IPS-18c (cell line): ENCODE measurements around the gene KLHL22.
A peak's percentile ranks its signal among the peaks of the same experiment; 100 is the strongest.
"Not testable (repeated sequence)": the region's sequence is repeated elsewhere in the genome, so short reads cannot be mapped to it uniquely, and the experiment has no call there.

Source experiments
- H3K4me3 ChIP-seq: 2 replicates; pipeline ENCODE4 v1.7.0; 2013; ENCODE audit warnings: low read depth, mild to moderate bottlenecking, low read length, moderate library complexity; ENCODE audit not compliant: insufficient read depth
- H3K9me3 ChIP-seq: one replicate; pipeline ENCODE4 v1.6.1; 2013; ENCODE audit warnings: mild to moderate bottlenecking, low read length, moderate library complexity; ENCODE audit not compliant: control insufficient read depth, insufficient read depth

Gene KLHL22

DNA sequence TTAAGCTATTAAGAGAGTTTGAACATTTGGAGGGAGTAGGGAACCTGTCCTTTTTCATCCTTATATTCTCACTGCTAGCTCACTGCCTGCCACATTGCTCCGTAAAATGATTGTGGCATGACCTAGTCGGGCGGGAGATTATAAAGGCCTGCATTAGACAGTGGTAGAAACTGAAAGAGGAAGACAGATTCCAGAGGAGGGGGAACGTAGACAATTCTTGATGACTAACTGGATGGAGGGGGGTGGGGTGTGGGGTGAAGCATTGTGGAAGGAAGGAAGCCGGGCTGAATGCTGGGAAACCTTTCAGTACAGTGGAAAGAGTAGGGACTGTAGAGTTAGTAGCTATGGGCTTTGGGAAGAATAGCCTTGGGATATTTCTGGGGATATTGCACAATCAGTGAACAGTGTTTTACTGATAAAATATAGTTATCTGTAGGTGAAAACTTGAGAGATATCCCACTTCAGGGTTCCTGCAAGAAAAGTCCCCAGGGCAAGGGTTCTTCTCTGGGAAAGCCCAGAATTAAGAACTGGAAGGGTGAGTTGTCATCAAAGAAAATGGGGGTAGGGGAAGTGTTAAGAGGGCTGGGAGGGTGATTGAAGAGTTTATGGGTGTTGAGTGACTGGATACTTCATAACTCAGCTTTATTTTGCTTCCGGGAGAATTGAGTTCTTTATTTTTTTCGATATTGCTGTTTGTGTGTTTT lies 13.9 kb upstream of the KLHL22 start:
- Histone ChIP-seq H3K4me3 (0 out of 2 replicates have a peak overlapping the region, but pooled peaks have one; percentile 25), H3K9me3 (no peaks in the 10 kb centered on the region)

DNA sequence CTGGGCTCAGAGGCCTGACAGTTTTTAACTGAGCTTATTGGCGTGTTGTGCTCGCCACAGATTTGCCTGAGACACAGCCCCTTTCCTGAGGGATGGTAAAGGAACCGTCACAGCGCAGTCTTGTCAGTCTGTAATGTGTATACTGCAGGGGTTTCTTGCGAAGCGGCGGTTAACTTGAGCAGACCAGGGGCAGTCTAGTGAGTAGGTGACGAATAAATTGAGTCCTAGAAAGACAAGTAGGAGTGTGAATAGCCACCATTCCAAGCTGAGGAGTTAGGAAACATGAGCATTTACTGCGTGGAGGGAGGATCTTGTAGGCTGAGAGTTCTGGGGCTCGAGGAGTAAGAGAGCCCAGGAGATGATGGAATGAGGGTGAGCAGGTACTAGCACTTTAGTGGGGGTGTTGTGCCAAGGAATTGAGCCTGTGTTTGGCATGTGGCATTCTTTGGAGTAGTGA lies 13.2 kb upstream of the KLHL22 start:
- no peaks in the 10 kb centered on the region for H3K9me3 ChIP-seq
- H3K4me3 ChIP-seq = peak overlapping the region; percentile 25

DNA sequence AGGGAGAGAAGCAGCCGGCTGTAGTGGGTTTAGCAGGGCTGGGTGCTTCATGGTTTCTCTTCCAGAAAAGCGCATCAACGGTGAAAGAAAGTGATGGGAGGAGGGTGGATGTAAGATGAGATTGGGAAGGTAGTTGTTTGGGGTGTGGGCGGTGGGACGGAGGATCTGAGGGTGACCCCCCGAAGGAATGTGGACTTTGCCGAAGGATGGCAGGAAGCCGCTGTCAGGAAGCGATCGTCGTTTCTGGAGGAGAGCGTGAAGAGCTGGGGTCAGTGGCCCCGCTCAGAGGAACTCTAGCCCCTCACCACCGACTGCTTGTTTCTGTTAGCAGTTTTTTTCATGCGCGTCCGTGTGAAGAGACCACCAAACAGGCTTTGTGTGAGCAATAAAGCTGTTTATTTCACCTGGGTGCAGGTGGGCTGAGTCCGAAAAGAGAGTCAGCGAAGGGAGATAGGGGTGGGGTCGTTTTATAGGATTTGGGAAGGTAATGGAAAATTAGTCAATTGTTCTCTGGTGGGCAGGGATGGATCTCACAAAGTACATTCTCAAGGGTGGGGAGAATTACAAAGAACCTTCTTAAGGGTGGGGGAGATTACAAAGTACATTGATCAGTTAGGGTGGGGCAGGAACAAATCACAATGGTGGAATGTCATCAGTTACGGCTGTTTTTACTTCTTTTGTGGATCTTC lies 12.6 kb upstream of the KLHL22 start:
- H3K9me3 ChIP-seq = not testable (repeated sequence)
- peak overlapping the region; percentile 97 for H3K4me3 ChIP-seq

DNA sequence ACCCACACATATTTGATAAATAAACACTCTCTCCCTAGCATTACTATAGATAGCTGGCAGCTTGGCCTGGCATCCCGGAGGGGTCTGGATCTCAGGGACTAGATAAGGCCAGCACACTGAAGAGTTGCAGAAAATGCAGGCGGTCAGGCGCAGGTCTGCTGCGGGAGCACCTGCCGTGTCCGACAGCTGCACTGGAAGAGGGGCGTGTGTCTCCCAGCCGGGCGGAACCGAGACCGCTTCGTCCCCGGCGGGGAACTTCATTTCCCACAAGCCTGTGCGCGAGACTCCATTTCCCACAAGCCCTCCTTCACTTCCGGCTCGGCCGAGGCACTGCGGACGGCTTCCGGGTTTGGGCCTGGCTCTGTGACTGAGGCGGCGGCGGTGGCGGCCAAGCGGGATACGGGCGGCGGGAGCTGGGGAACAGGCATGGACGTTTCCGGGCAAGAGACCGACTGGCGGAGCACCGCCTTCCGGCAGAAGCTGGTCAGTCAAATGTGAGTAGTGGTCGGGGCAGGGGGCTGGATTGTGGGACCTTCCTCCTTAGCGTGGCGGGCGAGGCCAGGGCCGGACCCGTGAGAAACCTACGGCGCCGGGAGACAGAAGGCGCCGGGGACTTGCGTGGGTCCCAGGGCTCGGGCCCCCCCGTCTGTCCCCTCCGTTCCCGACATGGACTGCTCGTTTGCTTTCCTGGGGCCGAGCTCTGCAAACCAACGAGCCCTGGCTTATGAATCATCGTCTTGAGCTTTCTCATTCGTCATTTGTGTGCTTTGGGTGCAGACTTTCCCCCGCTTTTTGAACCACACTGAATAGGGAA lies 11.9 kb upstream of the KLHL22 start, which contains the start of gene MED15:
Gene MED15 (plus strand): TSS at position 358 of the 814 bp plus-strand sequence. CDS start 69 bp downstream, at position 427.
- Histone ChIP-seq H3K4me3 (peak within 1 kb of the TSS; percentile 97), H3K9me3 (no peaks in the 10 kb centered on the region)

DNA sequence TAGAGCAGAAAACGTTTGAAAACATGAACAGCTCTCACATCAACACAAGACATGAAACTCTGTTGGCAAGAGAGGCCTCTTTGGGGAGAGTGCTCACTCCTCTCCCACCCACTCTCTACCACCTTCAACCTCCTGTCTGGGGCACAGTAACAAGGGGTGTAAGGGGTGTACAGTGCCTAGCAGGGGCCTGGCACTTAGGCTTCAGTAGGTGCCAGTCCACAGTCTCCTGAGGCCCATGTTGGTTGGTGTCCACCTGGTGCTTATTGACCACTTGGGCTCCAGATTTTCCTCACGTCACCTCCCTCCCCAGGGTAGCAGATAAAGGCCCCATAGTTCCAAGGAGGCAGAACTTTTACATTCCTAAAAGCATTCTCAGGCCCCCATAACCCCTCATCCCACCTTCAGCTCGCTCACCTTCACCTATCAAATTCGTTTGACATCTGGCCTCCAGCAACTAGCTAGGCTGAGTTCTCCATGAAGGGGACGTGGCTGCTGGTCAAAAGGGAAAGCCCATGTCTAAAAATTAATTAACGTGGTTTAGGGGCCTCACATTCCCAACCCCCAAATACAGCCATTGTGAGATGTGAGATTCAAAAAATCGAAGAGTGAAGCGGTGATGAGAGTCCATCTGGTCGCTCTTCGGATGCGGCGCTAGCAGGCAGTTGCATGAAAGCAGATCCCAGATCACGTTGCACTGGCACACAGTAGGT lies 11.1 kb upstream of the KLHL22 start:
- no peaks in the 10 kb centered on the region for H3K9me3 ChIP-seq
- H3K4me3 ChIP-seq = peak overlapping the region; percentile 97

DNA sequence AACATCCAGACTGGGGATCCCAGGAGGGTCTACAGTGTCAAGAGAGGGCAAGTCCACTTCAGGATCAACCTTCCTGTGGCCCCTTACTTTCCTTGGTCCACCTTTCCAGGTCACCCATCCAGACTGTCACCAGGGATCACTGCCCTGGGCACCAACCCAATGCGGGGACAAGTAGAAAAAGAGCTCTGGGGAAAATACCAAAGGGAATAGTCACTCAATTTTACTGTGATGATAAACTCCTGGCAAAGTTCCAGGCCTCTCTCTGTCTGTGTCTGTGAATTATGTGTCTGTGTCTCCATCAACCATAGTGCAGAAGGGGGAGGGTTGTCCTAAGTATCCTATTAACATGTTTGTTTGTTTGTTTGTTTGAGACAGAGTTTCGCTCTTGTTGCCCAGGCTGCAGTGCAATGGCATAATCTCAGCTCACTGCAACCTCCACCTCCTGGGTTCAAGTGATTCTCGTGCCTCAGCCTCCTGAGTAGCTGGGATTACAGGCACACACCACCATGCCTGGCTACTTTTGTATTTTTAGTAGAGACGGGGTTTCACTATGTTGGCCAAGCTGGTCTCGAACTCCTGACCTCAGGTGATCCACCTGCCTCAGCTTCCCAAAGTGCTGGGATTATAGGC lies 8.8 kb upstream of the KLHL22 start:
- H3K9me3 ChIP-seq, H3K4me3 ChIP-seq: not testable (repeated sequence)

DNA sequence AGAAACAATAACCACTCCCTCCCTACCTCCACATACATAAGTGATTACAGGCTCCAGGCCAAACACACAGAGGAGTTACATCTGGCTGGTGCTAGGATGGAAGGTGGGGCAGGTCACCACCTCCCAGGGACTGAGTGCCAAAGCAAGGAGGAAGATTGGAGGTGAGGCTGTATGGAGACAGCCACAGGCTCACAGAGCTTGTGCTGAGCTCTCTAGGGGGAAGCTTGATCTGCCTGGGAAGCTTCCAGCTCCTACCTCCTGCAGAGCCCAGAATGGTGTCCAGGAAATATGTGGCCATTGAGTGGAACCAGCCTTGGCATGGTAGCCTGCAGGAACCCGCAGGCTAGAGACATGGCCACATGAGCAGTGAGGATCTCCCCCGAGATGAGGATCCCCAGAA lies 8.2 kb upstream of the KLHL22 start:
- H3K9me3 ChIP-seq = no peaks in the 10 kb centered on the region
- H3K4me3 ChIP-seq = no peak overlapping the region

DNA sequence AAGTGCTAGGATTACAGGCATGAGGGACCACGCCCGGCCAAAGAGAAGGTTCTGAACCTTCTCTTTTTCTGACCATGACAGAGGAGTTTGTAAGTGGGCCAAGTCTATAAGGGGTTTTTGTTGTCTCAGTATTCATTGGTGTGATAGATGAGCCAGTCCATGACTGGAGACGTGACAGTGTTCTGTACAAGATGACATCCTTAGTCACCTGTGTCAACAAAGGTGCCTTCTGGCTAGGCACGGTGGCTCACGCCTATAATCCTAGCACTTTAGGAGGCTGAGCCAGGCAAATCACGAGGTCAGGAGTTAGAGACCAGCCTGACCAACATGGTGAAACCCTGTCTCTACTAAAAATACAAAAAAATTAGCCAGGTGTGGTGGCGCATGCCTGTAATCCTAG lies 4.2 kb upstream of the KLHL22 start:
- Histone ChIP-seq H3K4me3 (no peak overlapping the region), H3K9me3 (no peaks in the 10 kb centered on the region)

DNA sequence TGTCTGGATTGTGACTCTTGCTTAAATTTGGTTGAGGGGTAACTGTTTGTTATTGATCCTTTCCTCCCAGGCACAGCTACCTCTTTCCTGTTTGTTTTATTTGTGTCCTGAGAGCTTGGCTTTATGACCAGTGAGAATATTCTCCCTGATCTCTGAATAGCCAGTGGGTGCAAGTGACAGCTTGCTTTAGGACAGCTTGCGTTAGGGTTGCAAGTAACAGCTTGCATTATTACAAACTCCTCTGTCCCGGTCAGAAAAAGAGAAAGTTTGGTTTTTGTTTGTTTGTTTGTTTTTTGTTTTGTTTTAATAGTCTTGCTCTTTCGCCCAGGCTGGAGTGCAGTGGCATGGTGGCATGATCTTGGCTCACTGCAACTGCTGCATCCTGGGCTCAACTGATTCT lies 3.3 kb upstream of the KLHL22 start:
- H3K9me3 ChIP-seq = no peaks in the 10 kb centered on the region

DNA sequence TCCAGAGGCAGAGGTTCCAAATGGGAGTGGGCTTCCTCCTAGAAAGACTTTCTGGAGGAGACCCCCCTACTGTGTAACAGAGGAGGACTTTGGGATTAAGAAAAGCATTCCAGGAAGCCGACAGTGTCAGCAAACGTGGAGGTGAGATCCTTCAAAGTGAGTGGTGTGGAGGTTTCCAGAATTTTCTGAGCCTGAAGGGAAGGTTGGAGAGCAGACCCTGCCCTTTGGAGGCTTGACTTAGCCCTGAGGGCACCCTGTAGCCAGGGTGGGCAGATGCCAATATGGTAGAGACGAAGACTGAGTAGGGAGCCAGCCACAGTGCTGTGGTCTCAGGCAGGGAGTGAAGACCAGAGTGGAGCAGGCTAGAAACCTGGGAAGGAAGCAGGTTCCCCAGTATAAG lies 1.8 kb upstream of the KLHL22 start:
- no peaks in the 10 kb centered on the region for H3K9me3 ChIP-seq
- no peak overlapping the region for H3K4me3 ChIP-seq

More for the DNA sequence above, 3.3 kb upstream of the KLHL22 start:
- no peak overlapping the region for H3K4me3 ChIP-seq

DNA sequence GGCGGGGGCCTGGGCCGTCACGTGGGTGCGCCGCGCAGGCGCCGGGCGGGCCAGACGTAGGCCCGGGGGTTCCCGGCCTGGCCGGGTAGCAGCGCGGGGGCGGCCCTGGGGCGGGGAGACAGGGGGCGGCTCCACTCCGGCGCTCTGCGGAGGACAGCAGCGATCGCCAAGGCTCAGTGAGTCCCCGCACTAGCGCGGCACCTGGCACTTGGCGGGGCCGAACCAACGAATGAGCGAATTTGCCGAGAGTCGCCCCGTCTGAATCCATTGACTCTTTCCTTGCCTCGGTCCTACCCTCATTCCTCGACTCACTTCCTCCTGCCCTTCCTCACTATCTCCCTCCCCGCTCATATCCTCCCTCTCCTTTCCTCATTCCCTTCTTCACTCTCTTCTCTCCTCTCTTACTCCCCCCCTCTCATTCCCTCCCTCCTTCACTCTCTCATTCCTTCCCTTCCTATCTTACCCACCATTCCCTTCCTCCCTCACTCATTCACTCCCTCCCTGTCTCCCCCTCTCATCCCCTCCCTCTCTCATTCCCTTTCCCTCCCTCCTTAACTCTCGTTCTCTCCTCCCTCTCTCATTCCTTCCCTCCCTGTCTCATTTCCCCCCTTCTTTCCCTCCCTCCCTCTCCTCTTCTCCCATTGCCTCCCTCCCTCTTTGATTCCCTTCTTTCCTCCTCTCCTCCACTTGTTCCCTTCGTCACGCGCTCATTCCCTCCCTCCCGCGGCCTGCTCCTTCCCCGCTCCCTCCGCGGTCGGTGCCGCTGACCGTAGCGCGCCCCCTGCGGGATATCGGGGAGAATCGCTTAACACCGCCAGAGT lies 476 bp upstream of the KLHL22 start:
- H3K9me3 ChIP-seq = no peaks in the 10 kb centered on the region
- H3K4me3 ChIP-seq = peak overlapping the region; percentile 87

DNA sequence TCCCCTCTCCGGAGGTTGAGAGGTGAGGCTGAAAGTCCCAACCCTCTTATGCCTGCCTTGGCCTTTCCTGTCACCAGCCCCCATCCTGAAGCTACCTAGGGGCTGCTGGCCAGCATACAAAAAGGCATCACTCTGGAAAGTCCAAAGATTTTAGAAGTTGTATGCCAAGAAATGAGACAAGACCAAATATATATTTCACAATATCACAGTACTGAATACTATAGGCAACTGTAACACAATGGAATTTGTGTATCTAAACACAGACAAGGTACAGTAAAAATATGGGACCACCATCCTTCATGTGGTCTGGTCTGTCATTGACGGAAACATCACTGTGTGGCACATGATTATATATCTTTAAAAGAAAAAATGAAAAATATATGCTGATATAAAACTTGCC lies 4.2 kb downstream of the KLHL22 start:
- H3K9me3 ChIP-seq = no peaks in the 10 kb centered on the region
- no peak overlapping the region for H3K4me3 ChIP-seq

DNA sequence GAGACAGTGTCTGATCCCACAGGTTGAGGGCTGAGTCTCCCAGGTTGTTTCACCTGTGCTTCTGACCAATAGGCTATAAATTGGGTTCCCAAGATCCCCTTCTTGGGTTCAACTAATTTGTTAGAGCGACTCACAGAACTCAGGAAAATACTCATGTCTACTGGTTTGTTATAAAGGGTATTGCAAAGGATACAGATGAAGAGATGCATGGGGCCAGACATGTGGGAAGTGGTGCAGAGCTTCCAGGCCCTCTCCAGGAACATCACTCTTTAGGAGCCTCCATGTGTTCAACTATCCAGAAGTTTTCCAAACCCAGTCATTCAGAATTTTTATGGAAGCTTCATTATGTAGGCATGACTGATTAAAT lies 4.7 kb downstream of the KLHL22 start:
- Histone ChIP-seq H3K4me3 (no peak overlapping the region), H3K9me3 (no peaks in the 10 kb centered on the region)

DNA sequence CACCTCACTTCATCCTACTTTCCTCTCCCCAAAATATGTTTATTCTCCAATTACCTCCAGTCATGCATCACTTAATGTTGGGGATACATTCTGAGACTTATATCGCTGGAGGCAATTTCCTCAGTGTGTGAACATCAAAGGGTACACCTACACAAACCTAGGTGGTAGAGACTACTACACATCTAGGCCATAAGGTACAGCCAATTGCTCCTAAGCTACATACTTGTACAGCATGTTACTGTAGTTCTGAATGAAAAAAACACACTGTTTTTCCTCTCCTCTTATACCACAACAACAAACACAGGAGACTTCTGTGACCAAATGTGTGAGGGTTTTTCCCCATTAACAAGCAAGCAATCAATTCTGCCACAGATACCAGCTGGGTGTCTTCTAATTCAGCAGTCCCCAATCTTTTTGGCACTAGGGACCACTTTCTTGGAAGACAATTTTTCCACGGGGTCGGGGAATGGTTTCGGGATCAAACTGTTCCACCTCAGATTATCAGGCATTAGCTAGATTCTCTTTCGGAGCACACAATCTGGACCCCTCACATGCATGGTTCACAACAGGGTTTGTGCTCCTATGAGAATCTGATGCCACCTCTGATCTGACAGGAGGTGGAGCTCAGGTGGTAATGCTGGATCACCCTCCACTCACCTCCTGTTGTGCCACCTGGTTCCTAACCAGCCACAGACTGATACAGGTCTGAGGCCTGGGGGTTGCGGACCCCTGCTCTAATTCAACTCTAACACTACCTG lies 5.2 kb downstream of the KLHL22 start:
- Histone ChIP-seq H3K4me3 (no peak overlapping the region), H3K9me3 (no peaks in the 10 kb centered on the region)

DNA sequence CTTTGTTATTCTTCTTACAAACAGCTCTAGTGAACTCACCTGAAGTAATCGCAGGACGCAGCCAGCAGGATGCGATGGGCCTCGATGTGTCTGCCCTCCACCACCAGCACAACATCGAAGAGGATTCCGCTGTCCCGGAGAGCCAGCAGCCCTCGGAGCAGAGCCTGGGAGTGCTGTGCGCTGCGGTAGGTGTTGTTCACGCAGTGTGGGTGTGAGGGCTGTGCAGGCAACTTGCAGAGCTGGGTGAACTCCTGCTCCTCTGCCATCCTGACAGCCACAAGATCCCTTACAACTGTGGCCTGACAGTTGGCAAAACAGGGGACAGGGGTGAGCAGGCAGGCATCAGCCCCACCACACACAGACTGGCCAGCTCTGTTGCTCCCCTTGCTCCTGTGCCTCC lies 6.6 kb downstream of the KLHL22 start:
- Histone ChIP-seq H3K4me3 (no peak overlapping the region), H3K9me3 (no peaks in the 10 kb centered on the region)

DNA sequence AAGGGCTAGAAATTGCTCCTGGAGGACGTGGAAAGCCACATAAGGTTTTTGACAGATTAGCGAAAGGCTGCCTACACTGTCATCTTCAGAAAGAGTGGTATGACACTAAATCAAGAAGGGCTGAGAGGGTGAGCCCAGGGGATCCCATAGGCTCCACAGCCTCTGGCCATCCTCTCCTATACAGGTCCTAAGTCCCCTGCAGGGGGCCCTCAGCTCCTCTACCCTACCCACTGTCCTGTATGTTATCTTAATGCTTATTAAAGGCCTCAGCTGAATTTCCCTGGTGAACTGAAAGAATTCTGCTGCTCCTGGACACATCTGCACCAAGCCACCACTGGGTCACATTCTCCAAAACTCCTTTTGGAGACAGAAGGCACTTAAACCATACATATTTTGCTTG lies 7.9 kb downstream of the KLHL22 start:
- no peak overlapping the region for H3K4me3 ChIP-seq
- H3K9me3 ChIP-seq = no peaks in the 10 kb centered on the region
